ENCODE results near the gene SNPH. TPM values are rescaled to one million over a fixed set of nuclear protein-coding genes. Genes with fewer than 3 reads are reported as not detected.
A peak's percentile ranks its signal among the peaks of the same experiment; 100 is the strongest.

Gene SNPH
- total and polyA plus RNA-seq, 2 donors from 2014 or later, result 3.1 TPM

DNA sequence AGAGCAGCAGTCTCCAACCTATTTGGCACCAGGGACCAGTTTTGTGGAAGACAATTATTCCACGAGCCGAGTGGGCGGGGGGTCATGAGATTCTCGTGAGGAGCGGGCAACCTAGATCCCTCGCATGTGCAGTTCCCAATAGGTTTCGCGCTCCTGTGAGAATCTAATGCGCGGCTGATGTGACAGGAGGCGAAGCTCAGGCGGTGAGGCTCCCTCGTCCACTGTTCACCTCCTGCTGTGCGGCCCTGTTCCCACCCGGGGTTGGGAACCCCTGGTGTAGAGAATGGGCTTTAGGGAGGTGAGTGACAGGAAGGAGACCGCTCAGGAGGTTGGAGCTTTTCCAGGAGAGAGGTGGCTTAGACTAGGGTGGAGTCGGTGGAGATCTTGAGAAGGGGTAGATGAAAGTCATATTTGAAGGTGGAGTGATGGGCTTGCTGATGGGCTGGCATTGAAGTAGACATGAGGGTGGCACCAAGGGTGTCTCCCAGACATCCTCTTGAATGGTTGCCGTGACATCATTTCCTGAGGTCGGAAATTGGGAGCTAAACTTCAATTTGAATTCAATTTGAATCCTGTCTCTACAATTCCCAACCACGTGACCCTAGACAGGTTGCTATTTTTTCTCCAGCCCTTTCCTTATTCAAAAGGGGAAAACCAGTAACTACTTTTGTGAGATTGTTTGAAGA lies 41.7 kb upstream of the SNPH start:
- Histone ChIP-seq H3K9me3 (ENCODE audit: control insufficient read depth in 2 of 3, insufficient read depth in 1 of 3, low read length in 3 of 3) (no peaks in the 10 kb centered on the region), H3K27me3 (ENCODE audit: control insufficient read depth, insufficient read depth, low read length) (peaks cover 19% of the 10 kb centered on the region), H3K4me1 (ENCODE audit: control insufficient read depth in 2 of 3, insufficient read depth in 2 of 3, low read depth in 1 of 3, low read length in 3 of 3) (no peaks in the 10 kb centered on the region), H3K27ac (ENCODE audit: low read depth in 2 of 2, low read length in 2 of 2) (no peak overlapping the region), H3K36me3 (ENCODE audit: control insufficient read depth in 2 of 3, insufficient read depth in 3 of 3, low read length in 3 of 3) (no peaks in the 10 kb centered on the region), H3K9ac (ENCODE audit: low read length in 3 of 3) (no peak overlapping the region), H3K4me3 (ENCODE audit: low read length in 3 of 3) (no peak overlapping the region)
- no peak for FAIRE-seq
- TF ChIP-seq CTCF (IDR thresholded peaks at IDR 0.05; ENCODE audit: borderline replicate concordance, extremely low read depth, insufficient read depth), result no peak
- intact Hi-C loops (cut with DNase I), result no loop called here
- DNase-seq, result peak in 2 of 5 donors; percentile 48 to 57

- FAIRE-seq, result no peak
- Histone ChIP-seq H3K4me3 (ENCODE audit: low read length in 3 of 3) (peak overlapping the region; percentile 42 to 47 (median 43)), H3K4me1 (ENCODE audit: control insufficient read depth in 2 of 3, insufficient read depth in 2 of 3, low read depth in 1 of 3, low read length in 3 of 3) (no peaks in the 10 kb centered on the region), H3K27ac (ENCODE audit: low read depth in 2 of 2, low read length in 2 of 2) (no peak overlapping the region), H3K27me3 (ENCODE audit: control insufficient read depth, insufficient read depth, low read length) (peaks cover 19% of the 10 kb centered on the region), H3K36me3 (ENCODE audit: control insufficient read depth in 2 of 3, insufficient read depth in 3 of 3, low read length in 3 of 3) (no peaks in the 10 kb centered on the region), H3K9ac (ENCODE audit: low read length in 3 of 3) (no peak overlapping the region), H3K9me3 (ENCODE audit: control insufficient read depth in 2 of 3, insufficient read depth in 1 of 3, low read length in 3 of 3) (no peaks in the 10 kb centered on the region)
- no peak for TF ChIP-seq CTCF (IDR thresholded peaks at IDR 0.05; ENCODE audit: borderline replicate concordance, extremely low read depth, insufficient read depth)
- intact Hi-C loops (cut with DNase I), result no loop called here
- DNase-seq, result peak in 2 of 5 donors; percentile 17 to 64
These were observed 40.8 kb upstream of the SNPH start for GRCh38 chr20:1225263-1225782.

GRCh38 chr20:1225783-1226654 lies 40.1 kb upstream of the SNPH start, which contains the start of gene RAD21L1:
RAD21L1 (plus strand) TSS chr20:1226044; CDS start chr20:1228454, 2,410 bp downstream.
- Histone ChIP-seq H3K9ac (ENCODE audit: low read length in 3 of 3) (no peak within 1 kb of the TSS), H3K36me3 (ENCODE audit: control insufficient read depth in 2 of 3, insufficient read depth in 3 of 3, low read length in 3 of 3) (no peaks in the 10 kb centered on the region), H3K27me3 (ENCODE audit: control insufficient read depth, insufficient read depth, low read length) (peaks cover 19% of the 10 kb centered on the region), H3K9me3 (ENCODE audit: control insufficient read depth in 2 of 3, insufficient read depth in 1 of 3, low read length in 3 of 3) (no peaks in the 10 kb centered on the region), H3K4me3 (ENCODE audit: low read length in 3 of 3) (peak within 1 kb of the TSS; percentile 42 to 54 (median 43)), H3K4me1 (ENCODE audit: control insufficient read depth in 2 of 3, insufficient read depth in 2 of 3, low read depth in 1 of 3, low read length in 3 of 3) (no peaks in the 10 kb centered on the region), H3K27ac (ENCODE audit: low read depth in 2 of 2, low read length in 2 of 2) (no peak within 1 kb of the TSS)
- TF ChIP-seq CTCF (IDR thresholded peaks at IDR 0.05; ENCODE audit: borderline replicate concordance, extremely low read depth, insufficient read depth), result no peak
- FAIRE-seq, result no peak
- peak; percentile 55 to 94 (median 89) for DNase-seq
- intact Hi-C loops (cut with DNase I), result no loop called here
